Measurements from ENCODE around the gene NT5C3A. TPM values are rescaled to one million over a fixed set of nuclear protein-coding genes. Genes with fewer than 3 reads are reported as not detected.

Gene NT5C3A
- total and polyA plus RNA-seq, 9 of the 15 experiments (the other 6 are each of a cell fraction or from before 2014, with no cell fraction given), result 18.6 to 60.1 (median 40.0) TPM

- TF ChIP-seq ZBTB5 (IDR thresholded peaks at IDR 0.05) (no peak), PURB (CRISPR knock-in tag; IDR thresholded peaks at IDR 0.05; ENCODE audit: low read depth) (no peak), NELFE (IDR thresholded peaks at IDR 0.05; ENCODE audit: insufficient read depth, insufficient read length) (no peak), NCOA4 (IDR thresholded peaks at IDR 0.05; ENCODE audit: partially characterized antibody) (no peak), HOMEZ (CRISPR knock-in tag; IDR thresholded peaks at IDR 0.05) (no peak), RFX7 (CRISPR knock-in tag; IDR thresholded peaks at IDR 0.05) (no peak), SRSF1 (IDR thresholded peaks at IDR 0.05; ENCODE audit: low read depth, low read length) (no peak), U2AF1 (optimal IDR thresholded peaks at IDR 0.05; ENCODE audit: low read depth, low read length) (no peak), ZBTB8A (IDR thresholded peaks at IDR 0.05; ENCODE audit: partially characterized antibody) (no peak), RAD51 (IDR thresholded peaks at IDR 0.05; ENCODE audit: borderline replicate concordance, low read depth) (no peak), NEUROD1 (IDR thresholded peaks at IDR 0.05; ENCODE audit: borderline replicate concordance, low read depth, low read length, partially characterized antibody) (peak; percentile 72), CBFB (CRISPR knock-in tag; IDR thresholded peaks at IDR 0.05) (no peak), ZFP36 (IDR thresholded peaks at IDR 0.05; ENCODE audit: low read depth, low read length, partially characterized antibody) (no peak), HLTF (IDR thresholded peaks at IDR 0.05) (no peak), HNRNPK (IDR thresholded peaks at IDR 0.05; ENCODE audit: low read depth, low read length, poor library complexity, severe bottlenecking) (no peak), TRIM28 (IDR thresholded peaks at IDR 0.05) (no peak), ZSCAN32 (CRISPR knock-in tag; IDR thresholded peaks at IDR 0.05) (no peak), PCBP1 (IDR thresholded peaks at IDR 0.05; ENCODE audit: low read depth, low read length, poor library complexity, severe bottlenecking) (no peak), RCOR1 (IDR thresholded peaks at IDR 0.05; ENCODE audit: borderline replicate concordance in 1 of 2, low read depth in 2 of 2, low read length in 2 of 2) (no peak), DMBX1 (CRISPR knock-in tag; IDR thresholded peaks at IDR 0.05; ENCODE audit: borderline replicate concordance) (no peak), ZNF518B (CRISPR knock-in tag; IDR thresholded peaks at IDR 0.05) (no peak), SP2 (IDR thresholded peaks at IDR 0.05; ENCODE audit: extremely low read depth, low read depth, low read length, poor library complexity, severe bottlenecking) (no peak)
Measured at GRCh38 chr7:33109005-33109757, 46.6 kb upstream of the NT5C3A start, which contains the start of gene RP9 (continued).
